ENCODE results near the gene VPS4B. TPM values are rescaled to one million over a fixed set of nuclear protein-coding genes. Genes with fewer than 3 reads are reported as not detected.

The VPS4B gene
- total and polyA plus RNA-seq, 8 donors, result 48.2 to 71.4 (median 54.5) TPM

GRCh38 chr18:63438181-63438580 is 15.9 kb upstream of the VPS4B start:
- ATAC-seq, result no peak
- intact Hi-C loops (cut with DNase I), result loop anchor here in 1 of 2 donors (10.0 kb wide), 1 partner anchor 93 kb away; no protein-coding TSS in a partner anchor

DNA sequence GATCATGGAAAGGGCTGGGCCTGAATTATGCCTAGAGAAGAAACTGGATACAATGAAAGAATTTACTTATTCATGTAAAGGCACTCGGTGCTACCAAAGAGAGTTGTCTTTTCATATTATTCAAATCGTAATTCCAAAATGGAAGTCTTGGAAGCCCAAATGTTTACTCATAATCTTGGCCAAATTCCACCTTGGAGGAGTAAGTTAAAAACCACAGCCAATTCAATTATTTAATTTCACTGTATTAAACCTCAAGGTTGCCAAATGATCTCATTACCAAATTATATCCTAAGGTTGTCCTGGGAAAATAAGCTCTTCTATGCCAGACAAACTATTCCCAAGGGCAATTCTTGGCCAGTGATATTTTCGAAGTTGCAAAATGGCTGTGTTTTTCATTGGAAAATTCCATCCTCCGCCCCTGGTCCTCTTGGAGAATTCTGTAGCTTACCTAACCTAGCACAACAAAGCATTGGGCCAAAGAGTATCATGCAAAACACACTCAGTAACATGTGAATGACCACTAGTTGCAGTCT is 11.1 kb upstream of the VPS4B start:
- peaks cover 0 to 5% of the 10 kb centered on the region in 2 donors for H3K27me3 ChIP-seq
- DNase-seq, result no peak
- no peaks in the 10 kb centered on the region for H3K9me3 ChIP-seq
- H3K4me1 ChIP-seq, result no peaks in the 10 kb centered on the region
- intact Hi-C loops (cut with DNase I), result loop anchor here in 1 of 2 donors (10.0 kb wide), 1 partner anchor 89 kb away; no protein-coding TSS in a partner anchor
- TF ChIP-seq, protein P1, sequence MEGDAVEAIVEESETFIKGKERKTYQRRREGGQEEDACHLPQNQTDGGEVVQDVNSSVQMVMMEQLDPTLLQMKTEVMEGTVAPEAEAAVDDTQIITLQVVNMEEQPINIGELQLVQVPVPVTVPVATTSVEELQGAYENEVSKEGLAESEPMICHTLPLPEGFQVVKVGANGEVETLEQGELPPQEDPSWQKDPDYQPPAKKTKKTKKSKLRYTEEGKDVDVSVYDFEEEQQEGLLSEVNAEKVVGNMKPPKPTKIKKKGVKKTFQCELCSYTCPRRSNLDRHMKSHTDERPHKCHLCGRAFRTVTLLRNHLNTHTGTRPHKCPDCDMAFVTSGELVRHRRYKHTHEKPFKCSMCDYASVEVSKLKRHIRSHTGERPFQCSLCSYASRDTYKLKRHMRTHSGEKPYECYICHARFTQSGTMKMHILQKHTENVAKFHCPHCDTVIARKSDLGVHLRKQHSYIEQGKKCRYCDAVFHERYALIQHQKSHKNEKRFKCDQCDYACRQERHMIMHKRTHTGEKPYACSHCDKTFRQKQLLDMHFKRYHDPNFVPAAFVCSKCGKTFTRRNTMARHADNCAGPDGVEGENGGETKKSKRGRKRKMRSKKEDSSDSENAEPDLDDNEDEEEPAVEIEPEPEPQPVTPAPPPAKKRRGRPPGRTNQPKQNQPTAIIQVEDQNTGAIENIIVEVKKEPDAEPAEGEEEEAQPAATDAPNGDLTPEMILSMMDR (IDR thresholded peaks at IDR 0.05), result no peak
- no peaks in the 10 kb centered on the region for H3K36me3 ChIP-seq
- no peak for ATAC-seq
- no peak overlapping the region for H3K4me3 ChIP-seq
- no peak overlapping the region for H3K27ac ChIP-seq

More at GRCh38 chr18:63438181-63438580, 15.9 kb upstream of the VPS4B start:
- no peak for DNase-seq
- H3K9me3 ChIP-seq, result no peaks in the 10 kb centered on the region
- TF ChIP-seq, protein P1 (IDR thresholded peaks at IDR 0.05), result no peak
- H3K4me1 ChIP-seq, result peaks cover 0 to 5% of the 10 kb centered on the region in 2 donors
- no peak overlapping the region for H3K27ac ChIP-seq
- H3K4me3 ChIP-seq, result no peak overlapping the region
- no peaks in the 10 kb centered on the region for H3K36me3 ChIP-seq
- H3K27me3 ChIP-seq, result peaks cover 0 to 5% of the 10 kb centered on the region in 2 donors

GRCh38 chr18:63431180-63431579 is 8.9 kb upstream of the VPS4B start:
- no peak overlapping the region for H3K27ac ChIP-seq
- no peak overlapping the region for H3K4me3 ChIP-seq
- DNase-seq (no peak), ATAC-seq (no peak)
- no peaks in the 10 kb centered on the region for H3K4me1 ChIP-seq
- no peaks in the 10 kb centered on the region for H3K36me3 ChIP-seq
- H3K27me3 ChIP-seq, result peaks cover 0 to 4% of the 10 kb centered on the region in 2 donors
- TF ChIP-seq, protein P1 (IDR thresholded peaks at IDR 0.05), result no peak
- intact Hi-C loops (cut with DNase I), result loop anchor here in 1 of 2 donors (10.0 kb wide), 1 partner anchor 86 kb away; no protein-coding TSS in a partner anchor
- H3K9me3 ChIP-seq, result no peaks in the 10 kb centered on the region

GRCh38 chr18:63430526-63430925 is 8.2 kb upstream of the VPS4B start:
- Histone ChIP-seq H3K4me1 (no peaks in the 10 kb centered on the region), H3K27ac (no peak overlapping the region), H3K9me3 (no peaks in the 10 kb centered on the region), H3K36me3 (no peaks in the 10 kb centered on the region), H3K4me3 (no peak overlapping the region), H3K27me3 (no peaks in the 10 kb centered on the region)
- intact Hi-C loops (cut with DNase I), result loop anchor here in 1 of 2 donors (10.0 kb wide), 1 partner anchor 86 kb away; no protein-coding TSS in a partner anchor
- TF ChIP-seq, protein P1 (IDR thresholded peaks at IDR 0.05), result no peak
- DNase-seq (no peak), ATAC-seq (no peak)

DNA sequence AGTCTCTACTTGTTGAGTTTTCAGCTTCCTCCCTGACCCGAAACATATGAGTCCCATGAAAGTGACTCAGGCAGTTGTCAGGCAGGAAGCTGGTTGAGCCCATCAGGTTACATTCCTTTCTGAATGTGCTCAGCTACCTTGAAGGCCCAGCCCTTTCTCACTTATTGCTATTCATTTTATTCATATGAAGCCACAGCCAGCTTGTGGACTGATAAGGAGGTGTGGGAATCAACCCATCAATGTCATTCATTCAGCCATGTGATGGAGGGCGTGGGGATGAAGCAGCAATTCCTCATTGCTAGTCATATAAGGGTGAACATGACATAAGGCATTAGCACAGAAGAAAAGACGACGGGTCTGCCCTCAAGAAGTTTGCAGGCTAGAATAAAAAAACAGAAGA is 5.3 kb upstream of the VPS4B start:
- Histone ChIP-seq H3K4me1 (peaks cover 0 to 7% of the 10 kb centered on the region in 2 donors), H3K36me3 (no peaks in the 10 kb centered on the region), H3K27me3 (no peaks in the 10 kb centered on the region), H3K4me3 (no peak overlapping the region), H3K9me3 (no peaks in the 10 kb centered on the region), H3K27ac (no peak overlapping the region)
- DNase-seq, result no peak
- ATAC-seq, result no peak
- intact Hi-C loops (cut with DNase I), result loop anchor here in 1 of 2 donors (10.0 kb wide), 1 partner anchor 63 kb away; the partner anchor contains the start of gene KDSR
- TF ChIP-seq, protein P1 (IDR thresholded peaks at IDR 0.05), result no peak

Data from left lung (tissue), 10 donors.